IPS DF 6.9 (cell line): Measurements from ENCODE around the gene TMX1.

Experiments
- DNase-seq: peaks from one replicate; pipeline ENCODE4 v3.0.0-alpha.2; 2013; ENCODE audit warnings: low read depth, low spot score
- H3K27ac ChIP-seq: one replicate; pipeline ENCODE4 v1.5.1; 2013; ENCODE audit warnings: low read length, control low read depth
- H3K27me3 ChIP-seq: 2 replicates; pipeline ENCODE4 v1.6.1; 2013; ENCODE audit warnings: mild to moderate bottlenecking, low read length; ENCODE audit not compliant: control insufficient read depth, insufficient read depth
- H3K36me3 ChIP-seq: 2 replicates; pipeline ENCODE4 v1.6.1; 2013; ENCODE audit warnings: low read length; ENCODE audit not compliant: control insufficient read depth, insufficient read depth
- H3K4me1 ChIP-seq: 2 replicates; pipeline ENCODE4 v1.6.1; 2013; ENCODE audit warnings: low read length; ENCODE audit not compliant: control insufficient read depth, insufficient read depth
- H3K4me3 ChIP-seq: 2 replicates; pipeline ENCODE4 v1.5.1; 2013; ENCODE audit warnings: mild to moderate bottlenecking, low read length
- H3K9me3 ChIP-seq: 2 replicates; pipeline ENCODE4 v1.6.1; 2013; ENCODE audit warnings: low read length, inconsistent platforms; ENCODE audit not compliant: control insufficient read depth, insufficient read depth
- WGBS: extraction: QIAGEN DNeasy Blood & Tissue Kit; methylation state at CpG from one replicate; pipeline ENCODE4 v1.1.7; 2013; ENCODE audit warnings: mixed read lengths, missing lambda C conversion rate; ENCODE audit not compliant: insufficient read length, insufficient coverage; 5-methylcytosine and 5-hydroxymethylcytosine counted together

Gene TMX1

DNA sequence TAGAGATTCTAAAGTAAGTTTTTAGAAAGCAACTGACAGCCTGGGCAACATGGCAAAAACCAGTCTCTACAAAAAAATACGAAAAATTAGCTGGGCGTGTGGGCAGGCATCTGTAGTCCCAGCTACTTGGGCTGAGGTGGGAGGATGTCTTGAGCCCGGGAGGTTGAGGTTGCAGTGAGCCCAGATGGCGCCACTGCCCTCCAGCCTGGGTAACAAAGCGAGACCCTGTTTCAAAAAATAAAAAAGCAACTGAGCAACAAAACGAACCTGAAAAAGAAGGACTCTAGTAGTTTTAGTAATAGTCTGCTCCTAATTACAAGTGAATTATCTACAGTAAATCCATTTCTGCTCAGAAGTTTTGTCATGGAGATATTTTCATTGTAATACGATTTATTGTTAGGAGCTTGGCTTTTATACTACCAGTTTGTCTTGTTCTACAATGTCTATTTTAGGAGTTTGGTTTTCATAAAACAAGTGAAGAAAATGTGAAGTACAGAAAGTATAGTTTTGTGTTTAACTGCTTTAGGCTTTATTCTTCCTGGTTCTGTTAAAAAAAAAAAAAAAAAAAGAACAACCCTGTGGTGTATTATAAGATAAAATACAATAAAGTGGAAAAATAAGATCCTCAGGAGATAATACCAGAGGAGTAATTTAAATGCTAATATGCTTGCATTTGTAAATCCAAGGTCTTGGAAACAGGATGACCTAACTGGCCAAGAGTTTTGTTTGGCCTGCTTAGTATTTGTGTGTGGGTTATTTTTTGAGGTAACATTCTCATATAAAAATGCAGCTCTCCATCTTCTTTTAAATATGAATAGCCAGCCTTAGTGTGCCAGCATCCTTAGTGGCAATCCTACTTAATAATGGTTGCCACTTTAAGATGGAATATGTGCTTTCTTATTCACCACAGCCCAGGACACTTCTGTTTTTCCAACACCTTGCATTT lies 2.8 kb downstream of the TMX1 start:
- no peak overlapping the region for H3K4me3 ChIP-seq
- DNase-seq = peak; percentile 9
- no CpG with 5 or more reads among the region's 7 CpGs for WGBS
- no peak overlapping the region for H3K27ac ChIP-seq
- H3K36me3 ChIP-seq = peaks cover 4% of the 10 kb centered on the region; the same call in 1 of the 2 replicates
- no peaks in the 10 kb centered on the region for H3K9me3 ChIP-seq
- H3K27me3 ChIP-seq = no peaks in the 10 kb centered on the region
- H3K4me1 ChIP-seq = peaks cover 1% of the 10 kb centered on the region; the same call in 1 of the 2 replicates

GRCh38 chr14:51244591-51244990 lies 4.5 kb downstream of the TMX1 start:
- WGBS = no CpG with 5 or more reads among the region's 5 CpGs
- Histone ChIP-seq H3K4me1 (peaks cover 1% of the 10 kb centered on the region; the same call in 1 of the 2 replicates), H3K27ac (no peak overlapping the region), H3K36me3 (peaks cover 9% of the 10 kb centered on the region; the same call in 1 of the 2 replicates), H3K4me3 (no peak overlapping the region), H3K27me3 (no peaks in the 10 kb centered on the region), H3K9me3 (no peaks in the 10 kb centered on the region)
- no peak for DNase-seq

- Histone ChIP-seq H3K4me3 (no peak overlapping the region), H3K27ac (no peak overlapping the region), H3K27me3 (no peaks in the 10 kb centered on the region), H3K36me3 (peaks cover 9% of the 10 kb centered on the region; the same call in 1 of the 2 replicates), H3K9me3 (no peaks in the 10 kb centered on the region), H3K4me1 (peaks cover 1% of the 10 kb centered on the region; the same call in 1 of the 2 replicates)
- WGBS = no CpG with 5 or more reads among the region's 4 CpGs
- DNase-seq = no peak
Measured at GRCh38 chr14:51246032-51246431, 6.0 kb downstream of the TMX1 start.

DNA sequence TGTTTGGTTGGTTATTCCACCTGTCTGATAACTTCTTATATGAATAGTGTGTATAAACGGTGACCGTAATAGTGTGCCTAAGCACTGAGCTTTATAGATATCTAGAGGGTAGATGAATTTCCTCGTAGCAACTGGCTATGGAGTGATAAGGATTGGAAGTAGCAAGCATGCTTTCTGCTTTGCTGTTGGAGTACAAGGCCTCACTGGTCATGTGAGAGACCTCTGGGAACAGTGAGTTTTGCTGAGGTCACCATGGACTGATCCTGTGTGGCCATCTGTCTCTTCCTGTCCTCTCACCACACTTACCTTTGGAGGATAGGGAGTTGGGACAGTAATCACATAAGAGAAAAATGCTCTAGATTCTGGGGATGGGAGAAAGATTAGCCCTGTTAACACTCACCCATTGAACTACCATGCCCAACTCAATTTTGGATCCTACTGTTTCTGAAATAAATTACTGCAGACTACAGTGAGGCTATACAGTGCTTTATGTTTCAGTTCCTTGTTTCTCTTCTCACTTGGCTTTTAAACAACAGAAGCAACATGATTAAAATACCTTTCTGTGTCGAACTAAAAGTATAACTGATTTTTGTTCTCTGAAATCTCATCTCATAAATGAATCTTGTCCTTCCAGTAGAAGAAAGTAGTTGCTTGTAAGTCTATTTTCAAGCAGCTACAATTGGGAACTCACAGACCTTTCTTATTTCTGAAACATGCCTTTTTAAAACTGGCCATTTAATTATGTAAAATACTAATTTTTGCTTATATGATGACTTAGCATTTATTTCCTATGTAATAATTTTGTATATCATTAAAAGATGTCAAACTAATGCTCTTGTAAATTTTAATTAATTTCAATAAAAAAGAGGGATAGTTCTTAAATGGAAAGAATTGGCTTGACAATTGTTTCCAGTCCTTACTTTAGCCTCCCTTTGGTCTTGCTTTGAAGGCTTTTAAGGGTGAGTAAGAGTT lies 8.3 kb downstream of the TMX1 start:
- DNase-seq = no peak
- peaks cover 17% of the 10 kb centered on the region; the same call in 1 of the 2 replicates for H3K36me3 ChIP-seq
- WGBS = no CpG with 5 or more reads among the region's 4 CpGs
- H3K9me3 ChIP-seq = no peaks in the 10 kb centered on the region
- no peak overlapping the region for H3K27ac ChIP-seq
- no peaks in the 10 kb centered on the region for H3K27me3 ChIP-seq
- H3K4me3 ChIP-seq = no peak overlapping the region
- peaks cover 1% of the 10 kb centered on the region; the same call in 1 of the 2 replicates for H3K4me1 ChIP-seq

- WGBS = no CpG with 5 or more reads among the region's 4 CpGs
- no peaks in the 10 kb centered on the region for H3K4me1 ChIP-seq
- no peaks in the 10 kb centered on the region for H3K27me3 ChIP-seq
- no peaks in the 10 kb centered on the region for H3K9me3 ChIP-seq
- H3K27ac ChIP-seq = no peak overlapping the region
- H3K36me3 ChIP-seq = peaks cover 16% of the 10 kb centered on the region; the same call in 1 of the 2 replicates
- H3K4me3 ChIP-seq = no peak overlapping the region
- no peak for DNase-seq
Measured at GRCh38 chr14:51251486-51251885, 11.4 kb downstream of the TMX1 start.

- Histone ChIP-seq H3K36me3 (peaks cover 9% of the 10 kb centered on the region; the same call in 1 of the 2 replicates), H3K4me1 (no peaks in the 10 kb centered on the region), H3K27me3 (no peaks in the 10 kb centered on the region), H3K27ac (no peak overlapping the region), H3K4me3 (no peak overlapping the region), H3K9me3 (no peaks in the 10 kb centered on the region)
- no peak for DNase-seq
Measured at GRCh38 chr14:51253880-51254279, 13.8 kb downstream of the TMX1 start.

DNA sequence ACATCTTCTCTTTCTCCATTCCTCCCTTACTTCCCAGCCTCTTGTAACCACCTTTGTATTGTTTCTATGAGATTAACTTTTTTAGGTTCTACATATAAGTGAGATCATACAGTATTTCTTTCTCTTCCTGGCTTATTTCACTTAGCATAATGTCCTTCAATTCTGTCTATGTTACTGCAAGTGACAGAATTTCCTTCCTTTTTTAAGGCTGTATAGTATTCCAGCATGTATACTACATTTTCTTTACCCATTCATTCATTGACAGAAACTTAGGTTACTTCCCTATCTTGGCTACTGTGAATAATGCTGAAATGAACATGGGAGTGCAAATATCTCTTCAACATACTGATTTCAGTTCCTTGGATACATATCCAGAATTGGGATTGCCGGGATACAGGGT lies 18.2 kb downstream of the TMX1 start:
- H3K9me3 ChIP-seq = no peaks in the 10 kb centered on the region
- no peaks in the 10 kb centered on the region for H3K4me1 ChIP-seq
- DNase-seq = no peak
- no peak overlapping the region for H3K4me3 ChIP-seq
- H3K27me3 ChIP-seq = no peaks in the 10 kb centered on the region
- H3K27ac ChIP-seq = no peak overlapping the region
- no CpG with 5 or more reads among the region's 1 CpG for WGBS
- peaks cover 2% of the 10 kb centered on the region; the same call in 1 of the 2 replicates for H3K36me3 ChIP-seq

GRCh38 chr14:51258788-51259187 lies 18.7 kb downstream of the TMX1 start:
- H3K27ac ChIP-seq = no peak overlapping the region
- H3K9me3 ChIP-seq = no peaks in the 10 kb centered on the region

GRCh38 chr14:51260225-51260624 lies 20.2 kb downstream of the TMX1 start:
- no peaks in the 10 kb centered on the region for H3K9me3 ChIP-seq
- no peak overlapping the region for H3K27ac ChIP-seq
- no peaks in the 10 kb centered on the region for H3K4me1 ChIP-seq
- no CpG with 5 or more reads among the region's 3 CpGs for WGBS
- DNase-seq = no peak
- H3K4me3 ChIP-seq = no peak overlapping the region
- no peaks in the 10 kb centered on the region for H3K27me3 ChIP-seq
- H3K36me3 ChIP-seq = peaks cover 3% of the 10 kb centered on the region; the same call in 1 of the 2 replicates

More at GRCh38 chr14:51258788-51259187, 18.7 kb downstream of the TMX1 start:
- no peaks in the 10 kb centered on the region for H3K4me1 ChIP-seq
- DNase-seq = no peak
- no peak overlapping the region for H3K4me3 ChIP-seq
- no peaks in the 10 kb centered on the region; the same call in 1 of the 2 replicates for H3K36me3 ChIP-seq
- H3K27me3 ChIP-seq = no peaks in the 10 kb centered on the region

- no peak overlapping the region for H3K27ac ChIP-seq
- WGBS = no CpG with 5 or more reads among the region's 2 CpGs
- DNase-seq = no peak
- no peaks in the 10 kb centered on the region for H3K27me3 ChIP-seq
- no peaks in the 10 kb centered on the region for H3K4me1 ChIP-seq
- no peaks in the 10 kb centered on the region for H3K9me3 ChIP-seq
- peaks cover 3% of the 10 kb centered on the region; the same call in 1 of the 2 replicates for H3K36me3 ChIP-seq
- H3K4me3 ChIP-seq = no peak overlapping the region
Measured at GRCh38 chr14:51261151-51261550, 21.1 kb downstream of the TMX1 start.
